Psoas muscle (tissue), 8 donors: ENCODE results near the gene RNF150. TPM values are rescaled to one million over a fixed set of nuclear protein-coding genes. Genes with fewer than 3 reads are reported as not detected.

Experiments used
- ATAC-seq, 4 donors: fragments of 200-7000 bp; cut with Tn5 transposase; one replicate each; pipeline ENCODE4 v1.9.1; 2020; ENCODE audit warnings: moderate library complexity in 3 of 4, mild to moderate bottlenecking in 2 of 4
- DNase-seq, 2 donors: peaks; one replicate each; pipeline ENCODE4 v3.0.0-alpha.2; 2020
- H3K27ac ChIP-seq: fragments of 200-600 bp; one replicate; pipeline ENCODE4 v1.8.0; 2022
- H3K27me3 ChIP-seq, 3 donors: fragments of 200-600 bp in 1 of 3; one replicate each; pipeline versions ENCODE4 v1.6.1 to v1.8.0; 2013 to 2022; ENCODE audit warnings: low read length in 2 of 3, mild to moderate bottlenecking in 2 of 3, moderate library complexity in 1 of 3; ENCODE audit not compliant: insufficient read depth in 3 of 3
- H3K36me3 ChIP-seq, 2 donors: fragments of 200-600 bp in 1 of 2; one replicate each; pipeline versions ENCODE4 v1.6.1 to v1.8.0; 2013 to 2022; ENCODE audit warnings: low read depth in 1 of 2, mild to moderate bottlenecking in 1 of 2, moderate library complexity in 1 of 2; ENCODE audit not compliant: insufficient read depth in 1 of 2
- H3K4me1 ChIP-seq: fragments of 200-600 bp; one replicate; pipeline ENCODE4 v1.8.0; 2022
- H3K4me3 ChIP-seq: fragments of 200-600 bp; one replicate; pipeline ENCODE4 v1.8.0; 2022; ENCODE audit warnings: mild to moderate bottlenecking
- H3K9me3 ChIP-seq: fragments of 200-600 bp; one replicate; pipeline ENCODE4 v1.8.0; 2022
- WGBS, 3 donors: extraction: QIAGEN DNeasy Blood & Tissue Kit; methylation state at CpG; one replicate each; pipeline versions ENCODE4 v1.1.6 to v1.1.7; 2013; 5-methylcytosine and 5-hydroxymethylcytosine counted together
- intact Hi-C, 2 donors: fragments of 100-400 bp; cut with DNase I; formaldehyde crosslinking; loops; one replicate each; pipeline versions ENCODE4 v1.11.0 to v1.14.2; 2022
- polyA plus RNA-seq, 3 donors: library from polyadenylated mRNA; stranded (reverse); fragments of 200-250 nt; gene quantifications; one replicate each; pipeline ENCODE4 v1.2.3, GENCODE V29; 2013
- total RNA-seq, 4 donors: library from RNA; stranded (reverse); fragmentation: NEBNext Ultra II Directional in 2 of 4; extraction: Animal tissue kit (Norgen Biotek cat#: 25700) in 2 of 4; gene quantifications; one replicate each; pipeline versions ENCODE4 v1.2.1 to v1.2.4, GENCODE V29; 2021 to 2023
- TF ChIP-seq, protein P1 (sequence below): fragments of 200-600 bp; IDR thresholded peaks from one replicate; pipeline ENCODE4 v1.8.0; 2022; ENCODE audit warnings: antibody characterized with exemption
- donor health status: healthy with polysubstance abuse.
- donor health status: DM: no; HTN: no; CAD: no; lungs with moderate emphysema.
- donor health status: Bipolar disorder and iron deficiency.
- donor health status: healthy.
- donor health status: DM: yes; HTN: yes; CAD: no.
- donor health status: DM: no; HTN: no; CAD: no.
- donor health status: DM: no; HTN: no; CAD: no.
- donor health status: DM: yes; HTN: yes; CAD: no.

The RNF150 gene
- total and polyA plus RNA-seq, 7 donors: 0.78 to 12.6 (median 3.2) TPM

DNA sequence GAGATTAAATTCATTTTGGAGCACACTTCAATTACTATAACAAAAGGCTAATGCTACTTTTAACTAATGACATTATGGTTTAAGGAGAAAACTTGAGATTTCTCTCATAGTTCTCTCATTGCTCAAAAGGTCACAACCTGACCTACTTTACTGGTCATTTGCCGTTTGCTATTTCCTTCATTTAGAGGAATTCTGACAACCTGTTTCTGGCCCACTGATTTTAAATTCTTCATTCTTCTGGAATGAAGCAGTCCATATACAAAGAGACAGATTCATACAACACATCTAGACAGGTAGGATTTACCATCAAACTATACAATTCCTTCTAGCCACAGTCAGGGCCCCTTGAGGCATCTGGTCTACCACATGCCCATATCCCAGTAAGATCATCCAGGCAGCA lies 14.2 kb downstream of the RNF150 start:
- no peak for DNase-seq
- H3K27me3 ChIP-seq: no peaks in the 10 kb centered on the region
- 58 to 77% (median 71%) methylated on average over 1 of the region's 1 CpG for WGBS, 3 donors
- H3K36me3 ChIP-seq: no peaks in the 10 kb centered on the region
- H3K4me3 ChIP-seq: no peak overlapping the region
- intact Hi-C loops: no loop called here
- H3K9me3 ChIP-seq: no peaks in the 10 kb centered on the region
- no peak overlapping the region for H3K27ac ChIP-seq
- ATAC-seq: no peak
- H3K4me1 ChIP-seq: no peaks in the 10 kb centered on the region
- TF ChIP-seq, protein P1, sequence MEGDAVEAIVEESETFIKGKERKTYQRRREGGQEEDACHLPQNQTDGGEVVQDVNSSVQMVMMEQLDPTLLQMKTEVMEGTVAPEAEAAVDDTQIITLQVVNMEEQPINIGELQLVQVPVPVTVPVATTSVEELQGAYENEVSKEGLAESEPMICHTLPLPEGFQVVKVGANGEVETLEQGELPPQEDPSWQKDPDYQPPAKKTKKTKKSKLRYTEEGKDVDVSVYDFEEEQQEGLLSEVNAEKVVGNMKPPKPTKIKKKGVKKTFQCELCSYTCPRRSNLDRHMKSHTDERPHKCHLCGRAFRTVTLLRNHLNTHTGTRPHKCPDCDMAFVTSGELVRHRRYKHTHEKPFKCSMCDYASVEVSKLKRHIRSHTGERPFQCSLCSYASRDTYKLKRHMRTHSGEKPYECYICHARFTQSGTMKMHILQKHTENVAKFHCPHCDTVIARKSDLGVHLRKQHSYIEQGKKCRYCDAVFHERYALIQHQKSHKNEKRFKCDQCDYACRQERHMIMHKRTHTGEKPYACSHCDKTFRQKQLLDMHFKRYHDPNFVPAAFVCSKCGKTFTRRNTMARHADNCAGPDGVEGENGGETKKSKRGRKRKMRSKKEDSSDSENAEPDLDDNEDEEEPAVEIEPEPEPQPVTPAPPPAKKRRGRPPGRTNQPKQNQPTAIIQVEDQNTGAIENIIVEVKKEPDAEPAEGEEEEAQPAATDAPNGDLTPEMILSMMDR: no peak

DNA sequence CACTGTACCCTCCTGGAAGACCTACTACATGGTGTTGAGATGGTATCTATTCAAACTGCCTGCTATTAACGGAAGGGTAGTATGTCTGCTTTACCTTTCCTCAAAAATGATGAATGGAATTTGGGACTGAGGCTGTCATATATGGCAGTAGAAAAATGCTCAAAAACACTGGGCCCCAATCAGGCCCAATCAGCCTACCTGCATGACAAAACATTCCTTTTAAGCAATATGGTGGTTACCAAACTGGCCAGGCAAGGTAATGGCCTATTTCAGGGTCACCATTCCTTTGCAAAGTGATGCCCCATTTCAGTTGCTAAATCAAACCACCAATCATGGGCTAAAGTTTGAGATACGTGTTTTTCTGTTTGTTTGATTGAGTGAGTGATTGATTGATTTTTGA lies 14.9 kb downstream of the RNF150 start:
- DNase-seq: no peak
- intact Hi-C loops: no loop called here
- TF ChIP-seq, protein P1: no peak
- no peaks in the 10 kb centered on the region for H3K4me1 ChIP-seq
- no peak for ATAC-seq
- H3K36me3 ChIP-seq: no peaks in the 10 kb centered on the region
- no peaks in the 10 kb centered on the region for H3K27me3 ChIP-seq
- no peak overlapping the region for H3K27ac ChIP-seq
- H3K9me3 ChIP-seq: no peaks in the 10 kb centered on the region
- WGBS, 3 donors: 94 to 99% (median 97%) methylated on average over 2 of the region's 2 CpGs
- no peak overlapping the region for H3K4me3 ChIP-seq

DNA sequence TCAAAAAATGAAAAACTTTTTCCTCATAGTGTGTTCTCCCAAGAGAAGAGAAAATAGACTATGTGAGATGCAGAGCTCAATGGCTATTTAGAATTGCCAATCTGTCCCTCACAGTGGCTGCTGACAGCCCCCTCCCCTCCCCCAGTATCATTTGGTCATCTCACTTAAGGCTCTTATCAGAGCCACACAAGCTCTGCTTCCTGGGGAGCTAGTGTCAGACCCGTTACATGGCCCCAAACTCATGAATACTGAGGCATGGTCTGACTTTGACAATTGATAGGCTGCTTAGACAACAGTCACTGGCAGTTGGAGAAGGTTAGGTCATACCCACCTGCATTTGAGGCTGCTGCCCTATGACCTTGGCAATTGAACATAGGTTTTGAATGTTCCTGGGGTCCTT lies 15.3 kb downstream of the RNF150 start:
- no peak overlapping the region for H3K27ac ChIP-seq
- no peak overlapping the region for H3K4me3 ChIP-seq
- H3K9me3 ChIP-seq: no peaks in the 10 kb centered on the region
- no peaks in the 10 kb centered on the region for H3K36me3 ChIP-seq
- TF ChIP-seq, protein P1: no peak
- DNase-seq (no peak), ATAC-seq (no peak)
- intact Hi-C loops: no loop called here
- no peaks in the 10 kb centered on the region for H3K27me3 ChIP-seq
- WGBS, 3 donors: 88 to 98% (median 91%) methylated on average over 1 of the region's 1 CpG
- H3K4me1 ChIP-seq: no peaks in the 10 kb centered on the region

GRCh38 chr4:141109983-141110382 lies 23.3 kb downstream of the RNF150 start:
- ATAC-seq (no peak), DNase-seq (no peak)
- no peaks in the 10 kb centered on the region for H3K9me3 ChIP-seq
- intact Hi-C loops: no loop called here
- WGBS, 3 donors: 70 to 87% (median 73%) methylated on average over 4 of the region's 4 CpGs
- no peak overlapping the region for H3K27ac ChIP-seq
- TF ChIP-seq, protein P1: no peak
- H3K36me3 ChIP-seq: no peaks in the 10 kb centered on the region
- no peak overlapping the region for H3K4me3 ChIP-seq
- no peaks in the 10 kb centered on the region for H3K27me3 ChIP-seq
- no peaks in the 10 kb centered on the region for H3K4me1 ChIP-seq

DNA sequence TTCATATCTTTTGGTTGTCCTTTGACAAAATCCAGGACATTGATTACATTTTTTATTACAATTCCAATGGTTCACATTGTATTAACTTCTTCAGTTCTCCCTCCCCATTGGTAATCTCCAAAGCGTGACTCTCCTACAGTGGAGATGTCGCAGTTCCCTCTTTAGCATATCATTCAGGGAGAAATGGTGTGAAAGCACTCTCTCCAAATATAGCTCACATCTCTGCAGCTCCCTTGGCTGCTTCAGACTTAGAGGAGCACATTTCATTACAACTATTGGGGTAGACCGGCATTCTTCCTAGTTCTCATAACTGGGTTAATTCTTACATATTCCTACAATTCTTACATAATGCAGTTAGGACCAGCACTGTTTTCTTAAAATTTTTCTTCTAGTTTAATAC lies 25.3 kb downstream of the RNF150 start:
- Histone ChIP-seq H3K9me3 (no peaks in the 10 kb centered on the region), H3K27ac (no peak overlapping the region)
- WGBS, 3 donors: 88 to 92% (median 91%) methylated on average over 3 of the region's 3 CpGs

More for the DNA sequence above, 25.3 kb downstream of the RNF150 start:
- TF ChIP-seq, protein P1: no peak
- intact Hi-C loops: no loop called here
- H3K4me1 ChIP-seq: no peaks in the 10 kb centered on the region
- no peak for DNase-seq
- no peak for ATAC-seq
- H3K27me3 ChIP-seq: no peaks in the 10 kb centered on the region
- no peak overlapping the region for H3K4me3 ChIP-seq
- H3K36me3 ChIP-seq: no peaks in the 10 kb centered on the region
